HG03571 (cell line): Measurements from ENCODE around the gene ARL3.
"Not testable (repeated sequence)": the region's sequence is repeated elsewhere in the genome, so short reads cannot be mapped to it uniquely, and the experiment has no call there.

Experiments used
- ATAC-seq: cut with Tn5 transposase; IDR thresholded peaks from one replicate; pipeline ENCODE4 v1.9.1; 2021; ENCODE audit not compliant: unreplicated experiment

Gene ARL3

DNA sequence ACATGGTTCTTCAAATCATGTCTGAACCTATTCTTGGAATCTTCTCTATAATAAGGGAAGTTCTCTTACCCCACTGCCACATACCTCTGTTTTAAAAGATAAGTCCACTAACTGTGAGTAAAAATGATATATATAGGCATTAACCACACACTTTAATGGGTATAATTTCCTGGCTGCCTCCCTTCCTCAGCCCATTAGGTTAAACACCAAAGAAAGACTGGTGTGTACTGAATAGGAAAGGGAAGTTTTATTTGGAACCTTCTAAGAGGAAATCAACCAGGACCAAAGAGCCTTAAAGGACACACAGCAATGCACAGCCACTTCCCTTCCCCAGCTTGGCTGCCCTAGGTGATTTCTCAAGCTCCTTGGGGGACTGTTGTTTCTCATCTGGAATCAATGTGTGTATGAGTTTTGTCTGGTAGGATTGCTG lies 24.5 kb upstream of the ARL3 start:
- no peak for ATAC-seq

DNA sequence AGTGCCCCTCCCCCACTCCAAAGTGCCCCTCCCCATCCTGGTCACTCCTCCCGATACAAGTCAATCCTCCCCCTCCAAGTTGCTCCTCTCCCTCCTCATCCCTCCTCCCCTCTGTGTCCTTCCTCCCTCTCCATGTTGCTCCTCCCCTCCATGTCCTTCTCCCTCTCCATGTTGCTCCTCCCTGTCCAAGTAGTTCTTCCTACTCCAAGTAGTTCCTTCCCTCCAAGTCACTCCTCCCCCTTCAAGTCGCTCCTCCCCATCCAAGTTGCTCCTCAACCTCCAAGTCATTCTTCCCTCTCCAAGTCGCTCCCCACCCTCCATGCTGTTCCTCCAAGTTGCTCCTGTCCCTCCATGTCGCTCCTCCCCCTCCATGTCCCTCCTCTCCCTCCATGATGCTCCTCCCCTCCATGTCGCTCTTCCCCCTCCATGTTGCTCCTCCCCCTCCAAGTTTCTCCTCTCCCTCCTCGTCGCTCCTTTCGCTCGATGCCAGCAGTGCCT lies 20.9 kb upstream of the ARL3 start:
- ATAC-seq: no peak

DNA sequence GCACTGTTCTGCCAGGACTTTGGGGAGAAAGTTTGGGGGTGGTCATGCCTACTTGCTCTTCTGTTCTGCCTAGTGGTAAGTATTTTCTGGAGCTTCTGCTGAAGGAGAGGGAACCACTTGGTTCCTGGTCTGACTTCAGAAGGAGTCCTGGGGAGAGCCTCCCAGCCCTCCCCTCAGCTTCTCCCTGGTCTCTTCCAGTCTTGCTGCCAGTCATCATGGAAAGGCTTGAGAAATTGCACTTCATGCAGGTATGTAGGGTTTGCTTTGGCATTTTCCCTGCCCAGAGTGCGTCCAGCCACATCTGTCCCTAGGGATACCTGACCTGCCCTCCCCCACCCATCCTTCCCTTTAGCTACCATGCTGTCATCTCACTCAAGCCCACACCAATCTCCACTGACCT lies 18.5 kb upstream of the ARL3 start:
- no peak for ATAC-seq

- no peak for ATAC-seq
Measured at GRCh38 chr10:102731222-102731800, 17.1 kb upstream of the ARL3 start.

- ATAC-seq: no peak
Measured at GRCh38 chr10:102729029-102730026, 15.1 kb upstream of the ARL3 start.

GRCh38 chr10:102727037-102727818 lies 13.0 kb upstream of the ARL3 start:
- ATAC-seq: no peak

DNA sequence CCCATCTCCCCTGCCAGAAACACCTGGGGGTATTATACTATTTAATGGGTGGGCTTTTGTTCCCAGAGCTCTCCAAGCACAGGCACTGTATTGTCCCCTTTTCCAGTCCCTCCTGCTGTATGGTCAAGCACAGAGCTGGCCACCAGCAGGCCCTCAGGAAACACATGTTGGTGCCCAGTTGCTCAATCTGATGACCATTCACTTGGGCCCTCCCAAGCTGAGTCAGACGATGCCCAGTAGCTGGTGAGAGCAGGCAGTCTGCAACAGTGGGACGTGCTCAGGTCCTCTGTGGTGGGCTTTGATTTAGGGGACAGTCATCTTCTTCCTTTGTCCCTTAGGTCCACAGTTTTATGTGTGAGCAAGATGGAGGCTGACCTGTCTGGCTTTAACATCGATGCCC lies 12.1 kb upstream of the ARL3 start:
- no peak for ATAC-seq

DNA sequence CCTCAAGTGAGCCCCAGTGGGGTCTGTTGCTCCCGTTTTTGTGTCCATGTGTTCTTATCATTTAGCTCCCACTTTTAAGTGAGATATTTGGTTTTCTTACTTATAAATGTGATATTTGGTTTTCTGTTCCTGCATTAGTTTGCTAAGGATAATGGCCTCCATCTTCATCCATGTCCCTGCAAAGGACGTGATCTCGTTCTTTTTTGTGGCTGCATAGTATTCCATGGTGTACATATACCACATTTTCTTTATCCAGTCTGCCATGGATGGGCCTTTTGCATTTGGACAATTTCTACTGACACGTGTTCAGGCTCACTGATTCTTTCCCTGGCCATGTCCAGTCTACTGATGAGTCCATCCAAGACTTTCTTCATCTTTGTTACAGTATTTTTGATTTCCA lies 9.8 kb upstream of the ARL3 start:
- ATAC-seq: no peak

GRCh38 chr10:102721954-102722353 lies 7.8 kb upstream of the ARL3 start:
- ATAC-seq: no peak

DNA sequence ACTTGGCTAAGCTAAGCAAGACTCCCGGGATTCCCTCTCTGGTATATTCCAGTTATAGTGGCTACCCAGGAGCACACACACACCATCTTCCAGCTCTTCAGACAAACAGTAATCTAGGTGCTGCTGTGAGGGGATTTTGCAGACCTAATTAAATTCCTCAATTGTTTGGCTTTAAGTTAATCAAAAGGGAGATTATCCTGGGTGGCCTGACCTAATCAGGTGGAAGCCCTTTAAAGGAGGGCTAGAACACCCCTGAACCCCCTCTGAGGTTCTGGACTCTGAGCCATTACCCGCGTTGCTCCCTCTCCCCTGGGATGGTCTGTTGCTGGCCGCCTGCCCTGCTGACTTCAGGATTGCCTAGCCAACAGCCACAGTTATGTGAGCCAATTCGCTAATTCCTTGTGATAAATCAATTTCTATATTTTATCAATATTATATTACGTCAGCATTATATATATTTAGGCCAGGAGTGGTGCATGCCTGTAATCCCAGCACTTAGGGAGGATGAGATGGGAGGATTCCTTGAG lies 6.6 kb upstream of the ARL3 start:
- ATAC-seq: no peak

GRCh38 chr10:102720337-102720736 lies 6.1 kb upstream of the ARL3 start:
- no peak for ATAC-seq

- ATAC-seq: no peak
Measured at GRCh38 chr10:102718220-102718619, 4.0 kb upstream of the ARL3 start.

GRCh38 chr10:102716900-102717565 lies 2.8 kb upstream of the ARL3 start:
- ATAC-seq: not testable (repeated sequence)

- ATAC-seq: no peak
Measured at GRCh38 chr10:102715880-102716279, 1.7 kb upstream of the ARL3 start.

DNA sequence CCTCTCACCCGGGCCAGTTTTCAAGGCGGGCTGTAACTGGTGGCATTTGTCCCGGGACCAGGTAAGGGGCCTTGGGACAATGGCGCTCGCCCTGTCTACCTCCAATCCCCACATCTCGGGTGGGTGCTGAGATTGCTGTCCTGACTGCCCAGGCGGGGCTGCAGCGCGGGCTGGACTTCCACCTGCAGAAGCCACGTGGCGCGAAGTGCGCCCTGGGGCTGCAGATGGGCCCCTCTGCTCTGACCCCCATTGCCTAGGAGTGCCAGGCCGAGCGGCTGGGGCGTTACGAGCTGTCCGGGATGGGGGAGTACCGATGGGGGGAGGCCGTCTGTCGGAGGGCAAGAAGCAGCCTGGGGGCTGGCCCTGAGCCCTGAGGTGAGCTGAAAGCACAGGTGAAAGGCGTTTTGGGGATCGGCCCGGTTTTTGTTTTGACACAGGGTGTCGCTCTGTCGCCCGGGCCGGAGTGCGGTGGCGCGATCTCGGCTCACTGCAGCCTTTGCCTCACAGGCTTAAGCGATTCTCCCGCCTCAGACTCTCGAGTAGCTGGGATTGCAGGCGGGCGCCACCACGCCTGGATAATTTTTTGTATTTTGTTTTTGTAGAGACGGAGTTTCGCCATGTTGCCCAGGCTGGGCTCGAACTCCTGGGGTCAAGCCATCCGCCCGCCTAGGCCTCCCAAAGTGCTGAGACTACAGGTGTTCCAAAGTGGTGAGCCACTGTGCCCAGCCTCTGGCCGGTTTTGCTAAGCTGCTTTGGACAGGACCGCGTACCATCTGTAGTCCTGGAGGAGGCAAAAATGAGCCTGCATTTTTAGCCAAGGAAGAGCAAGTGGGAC lies 641 bp upstream of the ARL3 start, which contains the start of gene SFXN2:
TSS of gene SFXN2 (plus strand) at position 16 of the 835 bp plus-strand sequence. CDS start 12,001 bp downstream, outside the sequence.
- peak; percentile 16 for ATAC-seq

DNA sequence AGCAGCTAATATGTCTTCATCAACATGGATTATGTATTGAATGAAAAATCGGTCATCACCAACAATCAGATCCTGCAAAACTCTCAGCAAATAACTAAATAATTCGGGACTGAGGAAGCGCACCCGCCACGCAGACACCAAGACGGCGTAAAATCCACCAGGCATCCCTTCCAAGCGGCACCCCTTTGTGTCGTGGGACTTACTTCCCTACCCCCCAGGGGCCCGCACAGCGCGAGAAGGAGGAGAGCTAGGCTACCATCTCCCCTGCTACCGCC lies 721 bp downstream of the ARL3 start:
- no peak for ATAC-seq

GRCh38 chr10:102712843-102713538 lies 1.2 kb downstream of the ARL3 start:
- no peak for ATAC-seq

DNA sequence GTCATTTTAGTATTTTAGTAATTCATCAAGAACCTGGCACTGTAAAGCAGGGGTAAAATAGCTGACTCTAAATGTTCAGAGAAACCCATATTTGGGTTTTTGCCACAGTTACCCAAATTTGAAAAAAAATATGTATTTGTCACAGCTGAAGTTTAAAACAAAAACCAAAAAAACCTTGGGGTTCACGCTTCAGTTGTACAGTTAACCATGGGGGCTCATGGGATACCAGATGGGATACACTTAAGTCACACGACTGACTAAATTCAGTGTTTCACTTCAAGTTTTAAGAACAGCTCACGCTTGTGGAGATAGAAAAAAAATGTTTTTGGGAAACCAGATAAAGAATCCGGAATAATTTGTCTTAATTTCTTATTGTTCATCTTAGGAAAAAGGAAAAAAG lies 2.1 kb downstream of the ARL3 start:
- ATAC-seq: no peak

- no peak for ATAC-seq
Measured at GRCh38 chr10:102710609-102711008, 3.6 kb downstream of the ARL3 start.
